ENCODE results near the gene PTGES2. TPM values are rescaled to one million over a fixed set of nuclear protein-coding genes. Genes with fewer than 3 reads are reported as not detected.
A peak's percentile ranks its signal among the peaks of the same experiment; 100 is the strongest.

PTGES2 gene
- polyA plus RNA-seq, 1 donor from 2014 or later = 55.9 TPM

DNA sequence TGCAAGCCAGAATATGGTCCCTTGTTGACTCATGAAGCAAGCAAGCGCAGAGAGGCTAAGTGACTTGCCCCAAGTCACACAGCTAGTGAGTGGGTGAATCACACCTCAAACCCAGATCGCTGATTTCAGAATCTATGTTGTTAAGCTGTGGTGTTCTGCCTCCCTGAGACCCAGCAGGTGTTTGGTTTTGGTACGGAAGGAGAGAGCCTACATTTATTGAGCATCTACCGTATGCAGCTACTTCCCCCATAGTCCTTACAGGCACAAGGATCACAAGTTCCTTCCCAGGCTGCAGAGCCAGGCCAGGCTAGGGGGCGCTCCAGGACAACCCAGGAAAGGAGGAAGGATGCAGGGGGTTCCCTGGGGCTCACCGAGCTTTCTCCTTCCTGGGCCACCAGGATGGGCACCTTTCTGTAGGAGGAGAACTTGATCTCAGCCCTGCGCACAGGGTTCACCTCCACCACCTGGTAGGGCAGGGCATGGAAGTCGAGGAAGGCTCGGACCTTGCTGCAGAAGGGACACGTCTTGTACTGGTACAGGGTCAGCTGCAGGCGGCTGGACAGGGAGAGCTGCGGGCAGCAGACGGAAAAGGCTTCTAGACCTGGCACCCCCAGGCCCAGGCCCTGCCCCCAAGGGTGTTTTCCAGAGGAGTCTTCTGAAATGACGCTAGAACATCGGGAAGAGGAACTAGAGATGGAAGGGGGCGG, 2.5 kb downstream of the PTGES2 start:
- Histone ChIP-seq H3K27me3 (ENCODE audit: insufficient read depth, low read depth, low read length) (no peaks in the 10 kb centered on the region), H3F3A (ENCODE audit: insufficient read depth, low read length, poor library complexity, severe bottlenecking) (no peaks in the 10 kb centered on the region), H3K4me3 (ENCODE audit: low read length) (peak overlapping the region; percentile 98), H3K79me2 (replicated peaks; ENCODE audit: insufficient read depth, low read length) (peaks cover 11% of the 10 kb centered on the region), H4K20me1 (ENCODE audit: insufficient read depth) (no peaks in the 10 kb centered on the region), H3K9me2 (ENCODE audit: insufficient read depth, low read length) (no peaks in the 10 kb centered on the region), H3K9me3 (ENCODE audit: low read length) (no peaks in the 10 kb centered on the region), H3K9ac (ENCODE audit: low read length) (no peak overlapping the region), H3K36me3 (ENCODE audit: insufficient read depth, low read length) (no peaks in the 10 kb centered on the region), H3K27ac (ENCODE audit: low read length) (no peak overlapping the region), H3K4me2 (ENCODE audit: low read length) (no peak overlapping the region), H2AFZ (ENCODE audit: low read depth, low read length) (no peak overlapping the region)
- TF ChIP-seq, protein P1, sequence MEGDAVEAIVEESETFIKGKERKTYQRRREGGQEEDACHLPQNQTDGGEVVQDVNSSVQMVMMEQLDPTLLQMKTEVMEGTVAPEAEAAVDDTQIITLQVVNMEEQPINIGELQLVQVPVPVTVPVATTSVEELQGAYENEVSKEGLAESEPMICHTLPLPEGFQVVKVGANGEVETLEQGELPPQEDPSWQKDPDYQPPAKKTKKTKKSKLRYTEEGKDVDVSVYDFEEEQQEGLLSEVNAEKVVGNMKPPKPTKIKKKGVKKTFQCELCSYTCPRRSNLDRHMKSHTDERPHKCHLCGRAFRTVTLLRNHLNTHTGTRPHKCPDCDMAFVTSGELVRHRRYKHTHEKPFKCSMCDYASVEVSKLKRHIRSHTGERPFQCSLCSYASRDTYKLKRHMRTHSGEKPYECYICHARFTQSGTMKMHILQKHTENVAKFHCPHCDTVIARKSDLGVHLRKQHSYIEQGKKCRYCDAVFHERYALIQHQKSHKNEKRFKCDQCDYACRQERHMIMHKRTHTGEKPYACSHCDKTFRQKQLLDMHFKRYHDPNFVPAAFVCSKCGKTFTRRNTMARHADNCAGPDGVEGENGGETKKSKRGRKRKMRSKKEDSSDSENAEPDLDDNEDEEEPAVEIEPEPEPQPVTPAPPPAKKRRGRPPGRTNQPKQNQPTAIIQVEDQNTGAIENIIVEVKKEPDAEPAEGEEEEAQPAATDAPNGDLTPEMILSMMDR (IDR thresholded peaks at IDR 0.05; ENCODE audit: poor library complexity, severe bottlenecking) = no peak
- no peak for TF ChIP-seq EZH2 (IDR thresholded peaks at IDR 0.05; ENCODE audit: borderline replicate concordance, insufficient read depth, low read length, poor library complexity, severe bottlenecking)
- TF ChIP-seq MXI1 (conservative IDR thresholded peaks at IDR 0.05; ENCODE audit: poor library complexity, severe bottlenecking) = no peak
- TF ChIP-seq SMC3 (conservative IDR thresholded peaks at IDR 0.05; ENCODE audit: poor library complexity) = no peak
- TF ChIP-seq POLR2AphosphoS5 (IDR thresholded peaks at IDR 0.05) = no peak
- TF ChIP-seq REST (IDR thresholded peaks at IDR 0.05; ENCODE audit: borderline replicate concordance) = no peak
- no peak for TF ChIP-seq TAF1 (IDR thresholded peaks at IDR 0.05; ENCODE audit: low read depth)
- TF ChIP-seq RAD21 (conservative IDR thresholded peaks at IDR 0.05) = no peak

- Histone ChIP-seq H3K9ac (ENCODE audit: low read length) (no peak overlapping the region), H3K79me2 (replicated peaks; ENCODE audit: insufficient read depth, low read length) (peaks cover 11% of the 10 kb centered on the region), H3K9me2 (ENCODE audit: insufficient read depth, low read length) (no peaks in the 10 kb centered on the region), H3K27me3 (ENCODE audit: insufficient read depth, low read depth, low read length) (no peaks in the 10 kb centered on the region), H3K36me3 (ENCODE audit: insufficient read depth, low read length) (no peaks in the 10 kb centered on the region), H3K4me2 (ENCODE audit: low read length) (no peak overlapping the region), H2AFZ (ENCODE audit: low read depth, low read length) (no peak overlapping the region), H4K20me1 (ENCODE audit: insufficient read depth) (no peaks in the 10 kb centered on the region), H3F3A (ENCODE audit: insufficient read depth, low read length, poor library complexity, severe bottlenecking) (no peaks in the 10 kb centered on the region), H3K4me3 (ENCODE audit: low read length) (no peak overlapping the region), H3K27ac (ENCODE audit: low read length) (no peak overlapping the region), H3K9me3 (ENCODE audit: low read length) (no peaks in the 10 kb centered on the region)
- TF ChIP-seq REST (IDR thresholded peaks at IDR 0.05; ENCODE audit: borderline replicate concordance) (no peak), RAD21 (conservative IDR thresholded peaks at IDR 0.05) (no peak), EP300 (conservative IDR thresholded peaks at IDR 0.05; ENCODE audit: poor library complexity, severe bottlenecking) (no peak), SMC3 (conservative IDR thresholded peaks at IDR 0.05; ENCODE audit: poor library complexity) (no peak), TAF1 (IDR thresholded peaks at IDR 0.05; ENCODE audit: low read depth) (no peak), EZH2 (IDR thresholded peaks at IDR 0.05; ENCODE audit: borderline replicate concordance, insufficient read depth, low read length, poor library complexity, severe bottlenecking) (no peak), MXI1 (conservative IDR thresholded peaks at IDR 0.05; ENCODE audit: poor library complexity, severe bottlenecking) (no peak), POLR2AphosphoS5 (IDR thresholded peaks at IDR 0.05) (no peak)
- TF ChIP-seq, protein P1 (IDR thresholded peaks at IDR 0.05; ENCODE audit: poor library complexity, severe bottlenecking) = no peak
Measured at GRCh38 chr9:128124451-128124850, 3.1 kb downstream of the PTGES2 start.

All from neural cell (in vitro differentiated cells).